Colon (tissue), 2 donors: ENCODE results near the gene USP32.

Experiments used
- FAIRE-seq: peaks from 2 replicates; lab custom pipeline; 2012; peaks lifted over from hg19 to GRCh38; lab: Jason Lieb, UNC
- donor health status: control.
- donor health status: control.

USP32 gene

GRCh38 chr17:60153606-60154390, 238.1 kb downstream of the USP32 start:
- no peak for FAIRE-seq

DNA sequence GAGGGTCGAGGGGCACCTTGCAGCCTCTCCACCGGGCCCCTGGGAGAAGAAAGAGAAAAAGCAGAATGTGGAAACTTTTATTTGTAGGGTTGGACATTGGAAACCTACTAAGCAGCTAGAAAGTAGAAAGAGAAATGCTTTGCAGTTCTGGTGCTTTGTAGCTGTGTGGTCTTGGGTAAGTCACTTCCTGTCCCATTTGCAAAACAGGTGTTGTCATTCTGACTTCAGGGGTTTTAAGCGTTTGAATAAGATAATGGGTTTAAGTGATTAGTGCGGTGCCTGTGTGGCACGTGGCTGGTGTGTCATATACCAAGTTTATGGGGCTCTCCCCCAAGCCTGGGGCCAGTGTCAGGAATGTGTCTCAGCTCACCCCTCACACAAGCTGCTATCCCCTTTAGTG, 240.6 kb downstream of the USP32 start:
- no peak for FAIRE-seq

GRCh38 chr17:60149691-60150582, 242.0 kb downstream of the USP32 start, which contains the start of gene CA4:
TSS of gene CA4 (plus strand) at chr17:60149973. CDS start at chr17:60150035, 62 bp downstream.
- no peak for FAIRE-seq

DNA sequence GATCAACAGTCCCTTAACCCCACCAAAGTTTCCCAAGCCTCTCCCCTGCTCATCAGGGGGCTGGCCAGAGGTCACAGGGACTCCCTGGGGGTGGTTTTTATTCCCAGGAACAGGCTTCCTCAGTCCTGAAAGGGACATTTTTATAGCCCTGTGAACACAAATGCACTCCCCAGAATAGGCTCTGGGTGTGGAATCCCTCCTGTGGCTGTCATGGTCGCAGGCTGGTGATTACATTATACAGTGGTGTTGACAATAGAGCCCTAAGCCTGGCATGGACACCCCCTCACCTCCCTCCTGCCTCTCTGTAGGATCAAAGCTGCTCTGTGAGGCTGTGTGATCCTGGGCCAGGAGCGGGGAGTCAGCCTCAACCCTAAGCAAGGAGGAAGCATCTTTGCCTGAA, 243.6 kb downstream of the USP32 start:
- FAIRE-seq = no peak

DNA sequence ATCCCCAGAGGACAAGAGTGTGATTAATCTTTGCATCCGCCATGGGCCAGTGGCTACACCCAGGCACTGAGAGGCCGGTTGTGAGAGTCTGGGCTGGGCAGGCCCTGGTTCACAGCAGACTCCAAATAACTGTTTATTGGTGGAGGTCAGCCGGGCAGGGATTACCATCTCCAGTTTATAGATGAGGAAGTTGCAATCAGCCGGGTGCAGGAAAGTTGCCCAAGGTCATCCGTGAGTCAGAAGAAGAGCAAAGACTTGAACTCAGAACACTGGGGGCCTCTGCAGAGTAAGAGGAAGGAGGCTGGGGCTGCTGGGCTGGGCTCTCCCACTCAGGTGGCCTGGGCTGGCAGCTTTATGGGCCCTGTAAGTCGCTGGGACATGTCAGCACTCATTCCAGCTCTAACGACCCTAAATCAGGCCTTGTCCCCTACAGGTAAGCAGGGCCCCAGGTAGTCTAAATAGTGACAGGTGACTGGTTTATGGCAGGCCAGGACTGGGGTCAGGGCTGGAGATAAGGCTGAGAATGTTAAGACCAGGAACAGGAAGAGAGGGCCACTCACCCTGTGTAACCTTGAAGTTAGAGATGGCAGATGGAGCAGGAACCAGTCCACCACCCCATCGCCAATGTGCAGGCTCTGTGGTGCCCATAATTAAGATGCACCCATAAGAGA, 244.2 kb downstream of the USP32 start:
- no peak for FAIRE-seq

- no peak for FAIRE-seq
These were observed 245.7 kb downstream of the USP32 start for GRCh38 chr17:60146206-60146605.

DNA sequence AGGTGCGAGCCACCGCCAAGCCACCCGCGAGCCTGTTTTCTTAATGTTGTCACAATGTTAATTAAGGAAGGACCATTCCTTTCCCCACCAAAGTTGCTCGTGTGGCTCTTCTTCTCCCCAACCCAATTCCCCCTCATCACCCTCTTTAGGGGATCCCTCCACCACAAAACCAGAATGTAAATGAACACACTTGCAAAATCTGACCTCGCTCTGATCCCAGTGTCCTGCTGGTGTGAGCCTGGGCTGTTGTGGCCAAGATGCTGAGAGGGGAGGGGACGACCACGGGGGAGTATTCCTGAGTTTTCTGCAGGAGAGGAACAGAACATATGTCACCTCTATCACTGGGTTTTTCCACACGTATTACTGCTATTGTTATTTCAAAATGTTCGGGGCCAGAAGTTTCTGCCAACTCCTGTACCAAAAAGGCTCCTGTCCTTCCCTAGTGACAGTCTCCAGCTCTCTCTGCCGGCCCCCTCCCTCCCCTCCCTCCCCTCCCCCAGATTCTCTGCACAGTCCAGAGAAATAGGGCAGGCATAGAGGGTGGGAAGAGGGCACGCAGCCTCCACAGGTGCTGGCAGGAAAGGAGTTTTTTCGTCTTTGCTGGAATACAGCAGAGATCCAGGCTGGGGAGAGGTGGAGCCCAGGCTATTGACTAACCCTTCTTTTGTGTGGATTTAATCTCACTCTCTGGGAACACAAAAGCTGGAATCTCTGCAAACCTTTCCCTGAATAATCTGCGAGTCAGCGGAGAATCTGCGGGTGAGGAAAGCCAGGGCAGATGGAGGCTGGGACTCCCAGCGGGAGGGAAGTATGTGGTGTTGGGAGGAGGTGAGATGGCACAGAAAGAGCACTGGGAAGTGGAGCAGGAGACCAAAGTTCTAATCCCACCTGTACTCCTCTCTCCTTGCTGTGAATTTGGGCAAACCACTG, 246.7 kb downstream of the USP32 start:
- no peak for FAIRE-seq

DNA sequence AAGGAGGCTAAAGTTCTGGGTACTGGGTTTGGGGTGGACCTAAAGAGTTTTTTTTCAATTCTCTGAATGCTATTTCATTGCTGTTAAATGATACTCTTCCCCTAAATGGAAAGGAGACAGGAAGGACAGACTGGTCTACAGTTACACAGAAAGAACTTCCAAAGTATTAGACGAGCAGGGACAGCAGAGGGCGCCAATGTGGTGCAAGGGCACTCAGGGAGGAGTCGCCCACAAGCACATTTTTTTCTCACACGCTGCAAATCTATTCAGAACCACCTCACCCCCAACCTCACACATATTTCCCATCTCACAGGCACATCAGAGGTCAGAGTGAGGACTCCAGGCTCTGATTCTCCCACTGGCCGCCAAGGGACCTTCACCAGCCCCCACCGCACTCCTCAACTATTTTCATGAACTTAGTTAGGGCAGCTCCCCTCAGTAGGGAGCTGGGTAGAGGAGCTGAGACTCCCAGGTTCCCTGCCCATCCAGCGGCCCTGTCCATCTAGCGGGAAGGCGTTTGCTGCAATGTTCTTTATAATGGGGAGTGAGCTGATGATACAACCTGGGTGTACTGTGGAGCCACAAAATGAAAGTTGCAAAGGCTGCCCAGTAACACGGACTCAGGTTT, 248.9 kb downstream of the USP32 start:
- FAIRE-seq = no peak

GRCh38 chr17:60141111-60142018, 250.6 kb downstream of the USP32 start:
- FAIRE-seq = no peak

GRCh38 chr17:60139438-60140285, 252.3 kb downstream of the USP32 start:
- FAIRE-seq = no peak

DNA sequence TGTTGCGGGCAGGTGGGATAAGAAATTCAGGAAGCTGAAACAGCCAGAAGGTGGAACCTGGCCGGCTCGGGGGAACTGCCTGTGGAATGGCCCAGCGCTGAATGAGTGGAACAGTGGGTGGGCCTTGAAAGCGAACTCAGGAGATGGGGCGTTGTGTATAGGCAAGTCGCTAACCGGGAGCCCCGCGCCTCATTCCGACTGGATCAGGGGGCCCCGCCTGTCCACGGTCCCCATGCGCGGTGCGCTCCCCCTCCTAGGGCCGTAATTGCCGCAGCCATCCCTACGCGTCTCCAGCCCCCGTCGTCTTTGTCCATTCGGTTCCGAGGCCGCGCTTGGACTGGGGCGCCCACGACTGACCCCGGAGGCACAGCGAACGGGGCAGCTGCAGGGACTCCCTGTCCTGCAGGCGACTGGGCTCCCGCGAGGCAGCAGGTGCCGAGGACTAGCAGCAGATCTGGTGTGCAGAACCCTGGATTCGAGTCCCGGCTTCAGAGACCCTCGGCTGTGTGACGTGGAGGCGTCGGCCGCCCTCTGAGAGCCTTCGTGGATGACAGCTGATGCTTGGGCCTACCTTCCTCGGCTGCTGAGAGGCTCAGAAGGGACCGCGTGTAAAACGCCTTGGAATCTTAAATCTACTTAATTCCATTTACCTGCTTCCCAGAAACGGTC, 253.0 kb downstream of the USP32 start:
- FAIRE-seq = no peak

- no peak for FAIRE-seq
These were observed 254.2 kb downstream of the USP32 start for GRCh38 chr17:60137731-60138130.

DNA sequence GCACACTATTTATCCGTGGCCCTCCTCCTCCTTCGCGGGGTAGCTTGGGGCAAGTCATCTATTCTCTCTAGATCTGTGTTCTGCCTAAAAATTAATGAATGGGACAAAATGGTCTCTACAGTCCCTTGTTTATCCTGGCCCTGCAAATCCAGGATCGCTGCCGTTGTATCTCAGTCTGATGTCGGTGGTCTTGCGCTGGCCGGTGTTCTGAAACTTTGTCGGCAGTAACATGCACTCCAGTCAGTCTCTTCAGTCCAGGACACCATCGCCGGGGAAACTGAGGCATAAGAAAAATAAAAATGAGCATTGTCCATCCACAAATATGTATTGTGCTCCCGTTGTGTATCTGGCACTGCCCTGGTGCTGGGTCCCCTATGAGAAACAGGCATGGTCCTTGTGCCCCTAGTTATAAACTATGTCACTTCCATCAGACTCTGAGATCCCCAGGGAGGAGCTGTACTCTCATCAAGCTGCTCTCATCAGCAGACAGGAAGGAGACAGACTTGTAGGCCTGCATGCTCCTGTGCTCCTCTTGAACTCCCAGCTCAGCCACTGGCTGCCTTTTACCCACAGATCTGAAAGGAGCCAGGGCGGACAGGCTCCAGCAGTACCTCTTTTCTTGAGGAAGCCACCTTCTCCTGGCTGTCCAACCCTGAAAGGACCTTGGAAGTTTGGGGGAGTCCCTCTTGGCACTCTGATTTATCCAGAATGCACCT, 255.8 kb downstream of the USP32 start:
- FAIRE-seq = no peak

GRCh38 chr17:60135151-60135950, 256.6 kb downstream of the USP32 start:
- no peak for FAIRE-seq

DNA sequence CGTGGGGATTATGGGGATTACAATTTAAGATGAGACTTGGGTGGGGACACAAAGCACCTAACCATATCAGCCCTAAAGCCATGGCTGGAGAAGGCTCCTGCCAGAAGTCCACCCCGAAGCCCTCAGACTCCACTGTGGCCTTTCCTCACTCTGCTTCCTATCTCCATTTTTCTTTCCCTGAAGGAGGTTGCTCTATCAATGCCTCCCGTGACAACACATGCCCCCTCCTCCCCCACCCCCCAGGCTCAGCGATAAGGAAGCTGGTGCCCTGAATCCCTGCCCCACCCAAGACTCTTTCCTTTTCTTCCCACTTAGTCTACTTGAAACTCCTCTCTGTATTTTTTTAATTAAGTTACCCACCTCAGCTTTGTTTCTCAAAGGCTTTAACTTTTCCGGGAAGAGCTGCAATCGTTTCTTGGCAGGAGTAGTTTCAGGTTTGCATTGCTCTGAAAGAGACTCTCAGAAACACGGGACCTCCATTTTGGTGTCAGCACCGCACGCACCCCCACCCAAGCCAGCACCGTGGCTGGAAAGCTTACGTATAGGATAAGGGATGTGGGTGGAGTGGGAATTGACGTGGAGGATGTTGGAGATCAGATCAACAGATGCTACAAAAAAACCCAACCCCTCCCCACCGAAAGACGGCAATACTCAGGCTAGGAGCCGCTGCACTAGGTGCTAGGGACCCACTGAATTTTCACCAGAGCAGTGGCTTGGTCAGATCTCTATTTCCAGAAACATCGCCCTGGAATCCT, 257.4 kb downstream of the USP32 start:
- no peak for FAIRE-seq

GRCh38 chr17:60130466-60130865, 261.5 kb downstream of the USP32 start:
- no peak for FAIRE-seq
